OCI-LY1 (cell line): ENCODE data around the gene PDE3B.

ENCODE experiments used
- EZH2 ChIP-seq: fragments of 200-600 bp; sonication (generic), shearing (Covaris generic); IDR thresholded peaks from 2 replicates; pipeline ENCODE4 v1.8.0; 2017; ENCODE audit warnings: borderline replicate concordance, mixed run types, mild to moderate bottlenecking, antibody characterized with exemption, low read length, moderate library complexity, mixed read lengths
- TF ChIP-seq, protein P1 (sequence below): fragments of 200-600 bp; sonication (generic), shearing (Covaris generic); IDR thresholded peaks from 2 replicates; pipeline ENCODE4 v1.5.1; 2017; ENCODE audit warnings: mild to moderate bottlenecking, antibody characterized with exemption, low read length, moderate library complexity, mixed read lengths

DNA sequence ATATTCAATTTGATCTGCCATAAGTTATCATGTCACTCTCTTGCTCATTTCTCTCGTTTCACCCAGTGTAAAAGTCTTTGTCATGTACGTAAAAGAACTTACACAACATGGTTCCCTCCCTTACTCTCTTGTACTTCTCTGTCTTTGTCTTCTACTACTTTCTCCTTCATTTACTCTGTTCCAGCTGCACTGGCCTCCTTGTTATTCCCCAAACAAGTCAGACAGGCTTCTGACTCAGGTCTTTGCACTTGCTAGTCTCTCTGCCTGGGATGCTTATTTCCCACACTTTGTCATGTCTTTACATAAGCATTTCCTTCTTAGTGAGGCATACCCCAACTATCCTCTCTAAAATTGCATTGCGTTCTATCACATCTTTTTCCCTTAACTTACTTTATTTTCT is 131.1 kb downstream of the PDE3B start:
- TF ChIP-seq, protein P1, sequence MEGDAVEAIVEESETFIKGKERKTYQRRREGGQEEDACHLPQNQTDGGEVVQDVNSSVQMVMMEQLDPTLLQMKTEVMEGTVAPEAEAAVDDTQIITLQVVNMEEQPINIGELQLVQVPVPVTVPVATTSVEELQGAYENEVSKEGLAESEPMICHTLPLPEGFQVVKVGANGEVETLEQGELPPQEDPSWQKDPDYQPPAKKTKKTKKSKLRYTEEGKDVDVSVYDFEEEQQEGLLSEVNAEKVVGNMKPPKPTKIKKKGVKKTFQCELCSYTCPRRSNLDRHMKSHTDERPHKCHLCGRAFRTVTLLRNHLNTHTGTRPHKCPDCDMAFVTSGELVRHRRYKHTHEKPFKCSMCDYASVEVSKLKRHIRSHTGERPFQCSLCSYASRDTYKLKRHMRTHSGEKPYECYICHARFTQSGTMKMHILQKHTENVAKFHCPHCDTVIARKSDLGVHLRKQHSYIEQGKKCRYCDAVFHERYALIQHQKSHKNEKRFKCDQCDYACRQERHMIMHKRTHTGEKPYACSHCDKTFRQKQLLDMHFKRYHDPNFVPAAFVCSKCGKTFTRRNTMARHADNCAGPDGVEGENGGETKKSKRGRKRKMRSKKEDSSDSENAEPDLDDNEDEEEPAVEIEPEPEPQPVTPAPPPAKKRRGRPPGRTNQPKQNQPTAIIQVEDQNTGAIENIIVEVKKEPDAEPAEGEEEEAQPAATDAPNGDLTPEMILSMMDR = no peak
- no peak for TF ChIP-seq EZH2
